OCI-LY3 (cell line): Measurements from ENCODE around the gene NUCKS1.

Experiments
- EZH2phosphoT487 ChIP-seq: fragments of 200-600 bp; shearing (Covaris generic); IDR thresholded peaks from 2 replicates; pipeline ENCODE4 v1.6.1; 2018; ENCODE audit warnings: antibody characterized with exemption, mixed run types, low read depth
- TF ChIP-seq, protein P1 (sequence below): fragments of 200-600, 300-600 bp; sonication (generic); IDR thresholded peaks from 2 replicates; pipeline ENCODE4 v1.5.1; 2014; ENCODE audit warnings: antibody characterized with exemption, low read length, low read depth

DNA sequence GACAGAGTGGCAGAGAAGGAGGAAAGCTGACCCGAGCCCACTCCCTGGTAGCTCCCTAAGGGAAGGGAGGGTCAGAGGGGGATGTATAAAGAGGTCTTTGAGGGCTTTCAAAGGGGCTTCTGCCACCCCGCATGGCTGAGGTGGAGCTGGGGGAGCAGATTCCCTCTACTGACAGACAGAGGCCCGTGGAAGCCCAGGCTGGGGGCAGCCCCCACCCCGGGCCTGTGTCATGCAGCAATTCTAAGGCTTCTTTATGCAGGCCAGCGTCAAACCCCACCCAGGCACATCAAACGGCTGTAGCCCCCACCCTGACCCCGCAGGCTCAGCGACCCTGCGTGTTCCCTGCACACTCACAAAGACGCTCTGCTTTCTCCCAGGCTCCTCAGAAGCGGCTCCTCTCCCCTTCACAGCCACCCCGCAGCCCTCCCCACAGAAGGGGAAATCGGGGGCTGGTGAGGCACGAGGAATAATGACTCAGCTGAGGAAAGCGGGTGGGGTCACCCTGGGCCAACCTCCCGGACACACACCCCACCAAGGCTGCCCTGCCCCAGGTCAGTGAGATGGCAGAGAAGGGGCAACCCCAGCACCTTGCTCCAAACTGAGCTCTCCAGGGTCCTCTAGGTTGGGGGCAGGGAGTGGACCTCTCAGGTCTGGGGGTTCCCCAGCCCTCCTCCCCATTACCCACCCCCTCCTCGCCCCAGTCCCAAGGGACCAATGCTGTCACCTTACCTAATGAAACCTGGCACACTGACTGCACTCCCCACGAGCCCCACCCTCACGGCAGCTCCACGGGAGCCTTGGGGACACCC, 80.4 kb downstream of the NUCKS1 start:
- no peak for TF ChIP-seq EZH2phosphoT487
- TF ChIP-seq, protein P1, sequence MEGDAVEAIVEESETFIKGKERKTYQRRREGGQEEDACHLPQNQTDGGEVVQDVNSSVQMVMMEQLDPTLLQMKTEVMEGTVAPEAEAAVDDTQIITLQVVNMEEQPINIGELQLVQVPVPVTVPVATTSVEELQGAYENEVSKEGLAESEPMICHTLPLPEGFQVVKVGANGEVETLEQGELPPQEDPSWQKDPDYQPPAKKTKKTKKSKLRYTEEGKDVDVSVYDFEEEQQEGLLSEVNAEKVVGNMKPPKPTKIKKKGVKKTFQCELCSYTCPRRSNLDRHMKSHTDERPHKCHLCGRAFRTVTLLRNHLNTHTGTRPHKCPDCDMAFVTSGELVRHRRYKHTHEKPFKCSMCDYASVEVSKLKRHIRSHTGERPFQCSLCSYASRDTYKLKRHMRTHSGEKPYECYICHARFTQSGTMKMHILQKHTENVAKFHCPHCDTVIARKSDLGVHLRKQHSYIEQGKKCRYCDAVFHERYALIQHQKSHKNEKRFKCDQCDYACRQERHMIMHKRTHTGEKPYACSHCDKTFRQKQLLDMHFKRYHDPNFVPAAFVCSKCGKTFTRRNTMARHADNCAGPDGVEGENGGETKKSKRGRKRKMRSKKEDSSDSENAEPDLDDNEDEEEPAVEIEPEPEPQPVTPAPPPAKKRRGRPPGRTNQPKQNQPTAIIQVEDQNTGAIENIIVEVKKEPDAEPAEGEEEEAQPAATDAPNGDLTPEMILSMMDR, result no peak
